ENCODE data around the gene SFTPB.
A peak's percentile ranks its signal among the peaks of the same experiment; 100 is the strongest.

Gene SFTPB

DNA sequence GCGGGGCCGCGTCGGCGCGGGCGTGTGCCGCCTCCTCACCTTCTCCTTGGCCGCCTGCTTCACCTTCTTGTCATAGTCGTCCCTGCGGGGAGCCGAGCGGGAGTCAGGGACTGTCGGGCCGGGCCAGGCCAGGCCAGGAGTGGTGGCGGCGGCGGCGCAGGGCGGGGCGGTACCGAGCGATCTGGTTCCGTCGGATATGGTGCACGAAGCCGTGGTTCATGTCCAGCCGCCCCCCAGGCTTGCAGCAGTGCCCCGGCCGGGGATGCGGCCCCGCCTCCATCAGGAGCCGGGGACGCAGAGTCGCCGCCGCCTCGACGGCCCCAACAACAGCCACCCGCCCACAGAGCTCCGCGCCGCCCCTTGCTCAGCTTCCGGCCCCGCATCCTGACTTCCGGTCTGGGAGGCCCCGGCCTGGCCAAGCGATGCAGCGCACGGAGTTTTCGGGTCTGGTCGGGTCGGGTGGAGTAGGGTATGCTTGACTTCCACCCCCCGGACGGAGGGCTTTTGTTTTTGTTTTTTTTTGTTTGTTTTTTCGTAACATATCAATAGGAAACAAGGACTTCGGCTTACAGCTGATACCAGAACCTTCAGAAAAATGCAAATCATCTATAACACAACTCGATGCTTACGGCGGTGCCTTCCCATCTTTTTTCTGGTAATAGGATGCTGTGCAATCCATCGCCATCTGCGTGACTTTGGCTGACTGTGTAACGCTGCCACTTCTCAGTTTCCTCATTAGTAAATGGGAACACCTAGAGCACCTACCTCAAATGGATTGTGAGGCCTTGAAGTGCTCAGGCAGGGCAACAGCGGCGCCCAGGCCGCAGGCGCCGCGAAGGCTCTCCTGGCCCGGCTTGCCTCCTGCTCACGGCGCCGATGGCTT lies 56.1 kb downstream of the SFTPB start, which contains the start of gene C2orf68:
C2orf68 (minus strand) TSS at position 362 of the 883 bp plus-strand sequence; CDS start at position 280, 82 bp downstream.
- DNase-seq (ENCODE audit: low spot score), result peak; percentile 95

GRCh38 chr2:85611217-85611704 lies 56.7 kb downstream of the SFTPB start:
- no peak for DNase-seq (ENCODE audit: low spot score)
